GM18502 (cell line): ENCODE measurements around the gene MYO5B.

Source experiments
- ATAC-seq: cut with Tn5 transposase; IDR thresholded peaks from one replicate; pipeline ENCODE4 v1.9.1; 2021; ENCODE audit warnings: mild to moderate bottlenecking; ENCODE audit not compliant: unreplicated experiment, poor library complexity

Gene MYO5B

DNA sequence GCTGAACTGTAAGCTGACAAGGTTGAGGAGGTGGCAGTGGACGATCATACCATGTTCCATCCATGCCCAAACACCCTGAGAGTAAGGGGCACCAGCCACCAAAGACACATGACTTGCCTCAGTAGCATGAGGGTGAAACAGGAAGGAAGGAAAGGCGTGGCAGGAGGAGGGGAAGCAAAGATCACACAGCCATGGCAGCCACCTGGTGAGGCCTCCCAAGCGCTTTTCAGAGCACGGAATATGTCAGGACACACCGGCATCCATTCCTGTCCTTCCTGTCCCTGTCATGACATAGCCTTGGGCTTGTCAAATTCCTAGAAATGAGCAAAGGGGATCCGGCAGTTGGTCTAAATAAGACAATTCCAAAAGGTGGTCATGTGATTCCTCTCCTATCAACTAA is 118.7 kb downstream of the MYO5B start:
- ATAC-seq = no peak

DNA sequence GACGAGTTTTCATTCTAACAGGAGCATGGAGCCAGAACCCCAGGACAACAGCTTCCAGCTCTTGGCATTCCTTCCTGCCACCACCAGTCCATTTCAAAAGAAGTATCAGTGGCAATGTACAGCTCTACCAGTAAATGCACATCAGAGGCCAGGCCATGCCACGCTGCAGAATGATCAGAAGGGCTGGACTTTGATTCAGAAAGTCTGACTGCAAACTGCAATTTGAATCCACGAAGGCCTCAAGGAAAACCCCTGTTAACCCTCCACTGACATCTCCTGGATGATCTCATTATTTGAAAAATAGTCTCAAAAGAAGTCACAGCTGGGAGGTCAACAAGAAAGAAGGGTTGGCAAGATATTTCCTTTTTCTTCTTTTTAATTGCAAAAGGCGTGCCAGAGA is 119.2 kb downstream of the MYO5B start:
- ATAC-seq = no peak

DNA sequence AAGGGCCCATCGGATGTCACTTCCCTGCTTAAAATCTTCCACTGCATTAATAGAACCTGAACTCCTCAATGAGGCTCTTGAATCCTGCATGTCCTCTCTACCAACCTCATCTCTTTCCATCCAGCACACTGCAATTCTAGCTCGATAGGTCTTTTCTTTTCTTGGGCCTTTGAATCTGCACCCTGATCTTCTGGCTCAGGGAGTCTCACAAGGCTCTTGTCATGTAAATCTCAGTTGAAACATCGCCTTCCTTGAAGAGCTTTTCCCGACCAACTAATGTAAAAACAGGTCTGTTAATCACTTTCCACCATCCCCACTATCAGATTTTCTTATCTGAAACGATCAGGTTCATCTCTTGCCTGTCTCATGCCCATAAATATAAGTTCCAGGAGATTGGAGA is 120.5 kb downstream of the MYO5B start:
- no peak for ATAC-seq

DNA sequence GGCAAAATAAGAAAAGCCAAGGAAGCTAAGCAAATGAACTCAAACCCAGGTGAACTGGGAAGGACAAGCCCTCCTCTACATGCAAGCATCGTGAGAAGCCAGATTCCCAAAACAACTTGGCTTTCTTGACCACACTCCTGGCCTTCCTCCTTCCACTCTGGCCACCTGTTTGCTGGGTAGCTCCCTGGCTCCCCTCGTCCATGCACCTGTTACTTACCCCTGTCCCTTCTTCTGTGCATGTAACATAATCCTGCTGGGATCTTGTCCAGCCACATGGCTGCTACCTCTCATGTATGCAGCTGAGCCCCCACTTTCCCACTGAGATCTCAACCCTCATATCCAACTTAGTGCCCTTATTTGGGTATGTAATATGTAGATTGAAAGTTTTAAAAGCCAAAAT is 121.6 kb downstream of the MYO5B start:
- no peak for ATAC-seq

DNA sequence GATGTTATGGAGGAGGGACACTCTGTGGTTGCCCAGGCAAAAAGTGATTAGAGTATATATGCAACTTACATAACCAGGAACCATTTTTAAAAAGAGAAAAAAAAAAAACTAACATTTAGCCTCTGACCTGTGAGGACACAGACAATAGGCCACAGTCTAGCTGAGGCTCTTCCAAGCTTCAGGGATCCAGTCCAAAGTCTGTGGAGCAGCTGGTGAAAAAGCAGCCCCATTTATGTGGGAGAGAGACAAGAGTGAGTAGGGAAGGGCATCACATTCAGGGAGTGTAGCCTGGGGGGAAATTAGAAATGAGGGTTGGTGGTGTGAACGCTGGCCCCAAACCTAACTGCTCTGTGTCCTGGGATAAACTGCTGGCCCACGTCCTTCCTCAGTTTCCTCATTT is 122.8 kb downstream of the MYO5B start:
- no peak for ATAC-seq

DNA sequence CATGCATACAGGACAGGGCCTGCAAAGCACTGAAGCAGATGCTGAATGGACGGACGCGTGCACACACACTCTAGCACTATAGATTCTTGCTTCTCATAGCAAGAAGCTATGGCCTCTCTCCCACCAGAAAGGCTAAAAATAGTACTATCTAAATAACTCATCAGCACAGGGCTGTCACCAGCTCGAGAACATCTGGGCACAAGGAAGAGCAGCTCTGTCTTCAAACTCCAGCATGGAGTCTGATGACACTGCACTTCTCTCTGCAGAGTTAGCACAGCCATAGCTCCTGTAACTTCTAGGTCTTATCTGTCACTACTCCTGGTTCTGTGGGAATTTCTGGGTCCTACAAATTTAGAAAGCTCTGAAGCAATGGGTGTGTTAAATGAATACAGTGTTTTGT is 123.5 kb downstream of the MYO5B start:
- ATAC-seq = no peak

DNA sequence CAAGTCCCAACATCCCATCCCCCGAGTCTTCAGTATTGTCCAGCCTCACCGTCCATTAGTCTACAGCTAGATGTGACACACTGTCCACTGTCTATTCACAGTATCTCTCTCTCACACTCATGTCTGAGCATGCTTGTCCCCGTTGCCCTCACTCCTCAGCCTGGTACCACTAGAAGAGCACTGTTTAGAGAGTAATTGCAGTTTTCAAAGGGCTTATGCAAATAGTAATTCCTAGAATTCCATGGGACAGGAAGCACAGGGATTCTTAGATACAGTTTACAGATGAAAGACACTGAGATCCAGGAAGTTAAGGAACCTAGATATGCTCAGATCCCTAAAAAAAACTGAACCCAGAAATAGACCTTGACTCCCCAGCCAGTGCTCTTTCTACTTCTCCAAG is 125.5 kb downstream of the MYO5B start:
- no peak for ATAC-seq

DNA sequence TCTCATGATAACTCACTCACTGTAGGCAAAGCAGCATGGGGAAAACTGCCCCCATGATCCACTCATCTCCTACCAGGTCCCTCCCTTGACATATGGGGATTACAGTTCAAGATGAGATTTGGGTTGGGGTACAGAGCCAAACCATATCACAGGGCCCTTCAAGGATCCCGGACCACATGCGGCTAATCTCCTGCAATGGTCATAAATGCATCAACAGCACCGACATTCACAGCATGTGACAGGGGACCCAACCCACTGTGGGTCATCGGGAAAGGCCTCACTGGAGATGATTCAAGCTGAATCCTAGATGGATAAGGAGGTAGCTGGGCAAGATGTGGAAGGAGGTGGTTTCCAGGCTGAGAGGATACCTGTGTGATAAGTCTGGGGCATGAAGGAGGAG is 129.4 kb downstream of the MYO5B start:
- no peak for ATAC-seq

DNA sequence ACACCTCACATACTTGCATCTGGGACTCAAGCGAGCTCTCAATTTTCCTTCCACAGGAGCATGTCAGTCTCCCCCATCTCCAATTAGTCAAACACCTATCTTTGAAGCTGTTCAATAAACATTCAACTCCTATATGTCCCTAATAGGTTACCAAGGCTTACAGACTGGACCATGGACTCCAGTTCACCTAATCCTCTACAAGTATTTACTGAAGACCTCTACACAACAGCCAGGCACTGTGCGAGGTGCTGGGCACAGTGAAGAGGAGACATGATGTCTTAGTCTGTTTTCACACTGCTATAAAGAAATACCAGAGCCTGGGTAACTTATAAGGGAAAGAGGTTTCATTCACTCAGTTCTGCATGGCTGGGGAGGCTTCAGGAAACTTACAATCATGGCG is 129.9 kb downstream of the MYO5B start:
- ATAC-seq = no peak

DNA sequence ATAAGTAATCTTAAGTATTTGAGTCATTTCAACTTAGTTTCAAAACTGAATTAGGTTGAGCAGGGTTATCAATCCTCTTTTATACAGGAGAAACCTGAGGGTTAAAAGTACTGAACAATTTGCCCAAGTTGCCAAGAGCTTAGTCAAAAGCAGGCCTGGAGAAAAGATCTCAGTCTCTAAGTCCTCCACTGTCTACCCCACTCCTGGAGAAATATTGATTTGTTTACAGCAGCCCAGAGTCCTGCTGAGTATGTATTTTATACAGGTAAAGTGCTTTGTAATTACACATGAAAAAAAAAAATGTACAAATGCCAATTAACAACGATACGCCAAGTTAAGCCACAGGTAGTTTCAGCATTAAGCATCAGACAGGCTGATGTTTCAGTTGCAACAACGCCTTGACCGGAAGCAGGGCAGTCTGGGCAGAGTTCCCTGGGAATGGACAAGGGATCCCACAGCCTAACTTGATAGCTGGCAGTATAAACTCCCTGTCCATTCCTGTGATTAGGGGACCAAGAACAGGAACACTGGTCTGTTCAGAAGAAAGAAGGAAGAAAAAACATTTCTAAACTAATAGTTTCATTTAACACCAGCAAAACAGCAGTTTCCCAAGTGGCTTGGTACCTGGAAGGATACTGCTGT is 132.9 kb downstream of the MYO5B start:
- ATAC-seq = no peak

DNA sequence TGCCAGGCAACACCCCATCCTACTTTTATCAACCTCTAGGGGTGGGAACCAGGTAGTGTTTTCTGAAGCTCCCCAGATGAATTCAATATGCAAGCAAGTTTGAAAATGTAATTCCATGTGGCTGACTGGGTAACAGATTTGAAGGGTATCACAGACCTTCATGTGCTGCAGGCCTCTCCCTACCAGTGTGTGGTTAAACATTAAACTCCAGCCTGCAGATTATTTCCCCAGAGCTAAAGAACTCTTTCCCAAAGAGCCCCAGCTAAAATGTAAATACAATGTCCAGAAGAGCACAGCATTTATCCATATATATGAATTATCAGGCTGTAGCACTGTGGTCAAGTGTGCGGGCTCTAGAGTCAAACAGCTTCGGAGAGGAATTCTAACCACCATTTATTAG is 134.1 kb downstream of the MYO5B start:
- no peak for ATAC-seq

DNA sequence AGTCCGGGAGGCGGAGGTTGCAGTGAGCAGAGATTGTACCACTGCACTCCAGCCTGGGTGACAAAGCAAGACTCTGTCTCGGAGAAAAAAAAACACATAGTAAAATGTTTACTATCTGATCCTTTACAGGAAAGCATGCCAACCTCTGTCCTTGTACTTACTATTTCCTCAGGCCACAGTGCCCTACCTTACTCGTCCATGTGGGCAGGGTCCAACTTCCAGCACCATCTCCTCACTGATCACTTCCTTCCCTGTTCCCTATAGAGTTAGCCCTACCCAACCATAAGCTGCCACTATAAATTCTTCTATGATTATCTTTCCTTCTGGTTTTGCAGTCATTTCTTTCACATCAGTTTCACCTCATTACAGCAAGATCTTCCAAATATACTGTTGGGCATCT is 136.2 kb downstream of the MYO5B start:
- ATAC-seq = no peak

DNA sequence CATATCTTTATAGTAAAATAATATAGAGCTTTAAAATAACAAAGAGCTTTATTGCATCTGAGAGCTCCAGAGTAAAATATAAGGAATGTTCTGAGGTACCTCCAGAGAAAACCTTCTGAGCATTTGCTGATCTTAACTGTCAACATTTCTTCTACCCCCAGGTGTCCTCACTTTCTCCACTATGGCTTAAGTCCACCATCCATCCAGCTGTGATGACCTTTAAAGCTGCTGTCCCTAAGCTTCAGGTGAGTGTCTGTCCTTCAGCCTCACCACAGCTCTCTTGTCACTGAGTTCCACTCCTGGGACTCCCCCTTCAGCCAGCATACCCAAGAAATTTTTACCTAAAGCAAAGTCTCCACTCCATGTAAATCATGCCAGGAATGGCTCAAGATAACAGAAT is 137.9 kb downstream of the MYO5B start:
- ATAC-seq = no peak

DNA sequence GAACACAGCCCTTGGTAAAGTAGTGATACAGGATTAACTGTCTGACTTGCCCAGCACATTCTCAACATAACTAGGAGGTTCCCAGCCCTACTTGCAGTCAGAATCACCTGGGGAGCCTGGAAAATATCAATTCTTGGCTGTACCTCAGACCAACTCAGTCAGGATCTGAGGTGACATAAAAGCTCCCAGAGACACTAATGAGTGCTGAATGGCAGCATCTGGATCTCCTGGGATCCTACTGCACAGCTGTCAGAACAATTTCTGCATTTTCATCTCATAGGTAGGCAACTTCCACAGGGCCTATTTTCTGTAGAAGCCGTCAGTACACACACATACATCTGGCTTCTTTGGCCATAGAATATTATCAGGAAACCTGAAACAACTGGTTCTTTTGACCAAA is 138.8 kb downstream of the MYO5B start:
- no peak for ATAC-seq

DNA sequence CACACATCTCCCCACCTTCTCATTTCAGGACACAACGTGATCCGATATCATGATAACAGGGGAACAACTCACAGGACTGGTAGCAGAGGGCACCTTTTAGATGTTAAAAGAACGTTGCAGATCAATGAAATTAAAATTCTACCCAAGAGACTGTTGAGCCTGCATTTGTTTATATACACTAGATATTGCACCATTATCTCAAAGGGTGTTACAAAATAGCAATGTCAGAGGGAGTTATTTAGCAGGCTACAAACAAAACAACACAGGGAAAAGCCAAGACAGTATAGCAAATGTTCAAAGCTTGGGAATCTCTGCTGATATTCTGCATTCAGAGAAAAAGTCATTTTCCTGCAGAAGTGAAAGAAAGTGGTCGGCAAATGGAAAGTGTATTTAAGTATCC is 139.5 kb downstream of the MYO5B start:
- ATAC-seq = no peak

DNA sequence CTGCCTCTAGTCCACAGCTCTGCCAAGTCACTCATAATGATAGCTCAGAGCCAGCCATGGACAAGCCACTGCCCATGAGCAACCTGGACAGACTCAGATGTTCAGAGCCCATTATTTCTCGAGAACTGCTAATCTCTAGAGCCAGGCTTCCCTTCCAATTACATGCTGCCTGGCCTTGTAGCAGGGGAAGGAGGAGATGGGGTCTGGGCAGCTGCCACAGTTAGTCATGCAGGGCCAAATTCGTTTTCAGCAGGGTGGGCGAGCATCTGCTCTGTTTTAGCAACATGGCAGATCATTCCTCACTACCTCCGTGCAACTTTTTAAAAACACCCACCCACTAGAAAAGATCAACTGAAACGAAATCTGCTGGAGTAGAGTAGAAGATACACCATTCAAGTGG is 141.8 kb downstream of the MYO5B start:
- ATAC-seq = no peak

DNA sequence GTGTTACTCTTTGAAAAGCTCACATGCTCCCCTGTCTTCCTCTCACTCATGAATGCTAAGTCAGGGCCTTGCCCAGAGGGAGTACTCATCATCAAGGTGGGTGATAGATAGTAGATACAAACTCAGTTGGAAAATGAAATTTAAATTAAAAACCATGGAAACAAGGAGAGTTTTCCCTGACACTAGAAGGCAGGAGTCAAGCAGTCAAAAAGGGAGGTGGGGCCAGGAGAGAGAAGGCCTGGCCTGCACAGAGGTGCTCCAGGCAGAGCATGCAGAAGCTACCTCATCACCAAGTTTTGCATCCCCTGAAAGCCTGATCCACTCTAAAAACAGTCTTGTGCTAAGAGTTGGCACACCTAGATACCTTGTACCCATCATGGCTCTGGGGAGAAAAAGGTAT is 143.7 kb downstream of the MYO5B start:
- ATAC-seq = no peak

DNA sequence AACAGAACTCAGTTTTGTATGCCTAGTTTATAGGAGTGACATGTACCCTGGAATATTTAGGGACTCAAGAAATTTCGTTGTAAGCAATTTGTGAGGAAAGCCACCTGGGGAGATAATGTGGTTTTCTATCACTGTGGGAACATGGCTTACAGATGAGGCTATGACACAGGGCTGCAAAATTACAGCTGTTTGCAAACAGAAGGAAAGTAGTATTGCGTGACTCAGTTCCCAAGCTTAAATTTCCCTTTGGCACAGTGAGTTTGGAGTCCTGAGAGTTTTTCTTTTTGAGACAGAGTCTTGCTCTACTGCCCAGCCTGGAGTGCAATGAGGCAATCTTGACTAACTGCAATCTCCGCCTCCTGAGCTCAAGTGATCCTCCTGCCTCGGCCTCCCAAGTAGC is 149.8 kb downstream of the MYO5B start:
- no peak for ATAC-seq

DNA sequence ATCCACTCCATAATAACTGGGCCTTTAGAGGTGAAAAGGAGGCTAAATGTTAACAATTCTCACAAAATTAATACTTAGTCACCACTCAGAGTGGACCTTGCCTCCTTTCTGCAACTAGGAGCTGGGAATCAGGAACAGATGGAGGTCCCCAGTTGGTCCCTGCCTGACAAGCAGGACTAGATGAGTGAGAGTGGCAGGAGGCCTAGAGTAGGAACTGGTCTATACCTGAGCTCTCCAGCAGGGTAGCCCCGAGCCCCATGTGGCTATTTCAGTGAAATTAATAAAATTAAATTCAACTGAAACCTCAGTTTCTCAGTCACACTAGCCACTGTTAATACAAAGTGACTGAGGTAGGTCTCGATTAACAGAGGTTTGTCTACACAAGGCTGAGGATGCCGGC is 150.5 kb downstream of the MYO5B start:
- ATAC-seq = no peak

DNA sequence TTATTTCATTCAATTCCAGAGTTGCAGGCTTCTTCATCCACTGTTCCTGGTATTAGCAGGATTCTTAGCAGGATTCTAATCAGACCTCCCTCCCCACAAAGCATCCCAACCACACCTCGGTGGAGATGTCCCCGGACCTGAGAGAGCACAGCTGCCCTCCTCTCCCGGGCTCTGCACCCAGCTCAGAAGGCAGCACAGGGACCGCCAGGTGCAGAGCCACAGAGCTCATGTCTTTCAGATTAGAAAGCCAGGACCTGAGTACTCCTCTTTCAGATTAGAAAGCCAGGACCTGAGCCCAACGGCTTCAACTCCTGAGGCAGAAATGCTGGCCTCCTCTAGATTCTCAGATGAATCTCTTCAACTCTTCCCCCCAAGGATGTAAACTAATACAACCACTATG is 152.3 kb downstream of the MYO5B start:
- ATAC-seq = no peak

DNA sequence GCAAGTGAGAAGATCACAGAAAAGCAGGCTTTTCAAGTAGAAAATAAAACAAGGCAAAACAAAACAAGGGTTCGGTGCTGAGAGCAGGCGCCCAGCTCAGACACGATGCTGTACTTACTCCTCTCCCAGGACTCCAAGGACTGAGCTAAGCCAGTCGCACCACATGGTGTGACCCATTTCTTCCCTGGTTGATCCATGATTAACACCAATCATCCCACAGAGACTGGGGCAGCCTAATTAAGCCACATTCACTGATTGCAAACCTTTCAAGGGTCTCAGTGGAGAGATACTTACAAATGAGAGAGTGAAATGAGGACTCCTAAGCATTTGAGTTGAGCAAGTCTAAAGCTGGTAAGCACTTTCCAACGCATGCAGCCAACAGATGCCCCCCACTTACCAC is 155.2 kb downstream of the MYO5B start:
- no peak for ATAC-seq

DNA sequence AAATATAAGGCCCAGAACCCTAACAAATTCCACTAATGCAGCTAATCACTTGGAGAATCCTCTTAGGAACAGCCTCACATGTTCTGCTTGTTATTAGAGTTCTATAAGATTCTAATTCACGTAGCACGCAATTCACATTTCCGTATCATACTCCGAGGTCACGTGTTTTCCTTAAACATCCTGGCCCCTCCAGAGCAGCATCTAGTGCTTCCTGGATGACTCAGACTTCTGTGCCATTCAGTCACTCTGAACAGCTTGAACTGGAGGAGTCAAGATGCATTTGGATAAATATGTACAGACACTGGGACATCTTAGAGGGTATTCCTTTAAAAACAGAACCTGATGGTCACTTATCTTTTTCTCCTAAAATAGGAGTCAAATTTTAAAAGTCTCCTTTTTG is 156.5 kb downstream of the MYO5B start:
- ATAC-seq = no peak

DNA sequence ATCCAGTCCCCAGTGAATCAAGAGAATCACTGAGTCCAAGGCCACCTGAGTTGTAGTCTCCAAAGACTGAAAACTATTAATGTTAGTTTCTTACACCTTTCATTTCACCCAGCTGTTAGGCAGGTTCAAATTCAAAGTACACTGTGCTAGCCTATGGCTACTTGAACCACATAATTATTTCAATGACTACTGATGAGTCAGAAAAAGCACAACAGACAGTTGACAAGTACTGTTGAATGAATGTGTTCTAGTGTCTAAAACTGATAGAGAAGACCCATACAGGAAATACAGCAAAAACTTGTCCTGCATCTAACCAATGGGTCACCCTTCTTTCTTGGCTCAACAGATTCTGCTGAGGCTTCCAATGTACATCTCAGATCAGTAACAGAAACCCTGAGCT is 160.9 kb downstream of the MYO5B start:
- ATAC-seq = no peak
